Natural killer cell treated with Interleukin-12 subunit alpha and Interleukin-12 subunit beta and Interleukin-15 and Interleukin-18, amount 100 ng/mL, for 72 hours (primary cell): Measurements from ENCODE around the gene RPS6KA5. TPM values are rescaled to one million over a fixed set of nuclear protein-coding genes. Genes with fewer than 3 reads are reported as not detected.
"Not testable (repeated sequence)": the region's sequence is repeated elsewhere in the genome, so short reads cannot be mapped to it uniquely, and the experiment has no call there.

Source experiments
- ATAC-seq, 2 donors: fragments of 150-1000 bp; cut with Tn5 transposase in 1 of 2; sonication (Bioruptor Pico), chemical (Tn5 transposase) in 1 of 2; 2 replicates each; pipeline ENCODE4 v1.10.0; 2021
- DNase-seq: peaks from one replicate; pipeline ENCODE4 v3.0.0; 2022; ENCODE audit warnings: low spot score
- H3K27ac Mint-ChIP-seq, 2 donors: 1 replicate in 1 of 2; 2 replicates in 1 of 2; pipeline ENCODE4 v1.8.0; 2022; ENCODE audit warnings: mixed read lengths in 2 of 2, mild to moderate bottlenecking in 1 of 2, moderate library complexity in 1 of 2
- H3K27me3 Mint-ChIP-seq, 2 donors: 1 replicate in 1 of 2; 2 replicates in 1 of 2; pipeline ENCODE4 v1.8.0; 2022; ENCODE audit warnings: mixed read lengths in 2 of 2
- H3K36me3 Mint-ChIP-seq: one replicate; pipeline ENCODE4 v1.8.0; 2022; ENCODE audit warnings: mixed read lengths
- H3K4me1 Mint-ChIP-seq, 2 donors: 1 replicate in 1 of 2; 2 replicates in 1 of 2; pipeline ENCODE4 v1.8.0; 2022; ENCODE audit warnings: low read depth in 2 of 2, mixed read lengths in 2 of 2, mild to moderate bottlenecking in 1 of 2
- H3K4me3 Mint-ChIP-seq: one replicate; pipeline ENCODE4 v1.8.0; 2022; ENCODE audit warnings: mixed read lengths
- H3K9me3 Mint-ChIP-seq: 2 replicates; pipeline ENCODE4 v1.8.0; 2022; ENCODE audit warnings: mixed read lengths
- total RNA-seq, 2 donors: library from RNA; stranded (reverse); gene quantifications; one replicate each; pipeline ENCODE4 v1.2.3, GENCODE V29; 2022

The RPS6KA5 gene
- 10 to 100 TPM; 20.5 to 47.5 TPM for total RNA-seq

DNA sequence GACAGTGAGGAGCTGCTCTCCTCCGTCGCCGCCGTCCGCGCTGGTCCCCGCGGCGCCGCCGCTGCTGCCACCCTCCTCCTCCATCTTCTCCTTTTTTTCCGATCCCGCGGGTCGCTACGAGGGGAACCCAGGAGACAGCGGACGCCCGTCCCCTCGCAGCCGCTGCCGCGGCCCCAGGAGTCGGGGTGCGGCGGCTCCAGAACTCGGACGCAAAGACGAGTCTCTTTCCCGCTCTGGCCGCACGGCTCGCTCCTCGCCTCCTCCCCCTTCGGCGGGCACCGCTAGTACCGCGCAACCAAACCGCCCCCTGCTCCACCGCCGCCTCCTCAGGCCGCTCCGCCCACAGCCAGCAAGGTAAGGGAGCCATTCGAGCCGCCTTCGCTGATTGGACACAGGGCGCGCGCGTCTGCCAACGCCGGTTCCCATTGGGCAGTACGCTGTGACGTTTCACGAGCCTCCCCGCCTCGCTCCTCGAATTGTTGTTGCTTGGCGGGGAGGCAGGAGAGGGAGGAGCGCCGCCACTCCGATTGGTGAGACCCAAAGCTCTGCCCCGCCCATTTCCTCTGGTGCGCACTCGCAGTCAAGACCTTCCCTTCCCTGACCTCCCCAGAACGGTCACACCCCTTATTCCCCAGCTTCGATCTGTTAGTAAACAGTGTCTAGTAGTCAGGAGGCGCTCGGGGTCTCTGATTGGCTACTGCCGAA, at the start of gene RPS6KA5:
Gene RPS6KA5 (minus strand): TSS at position 291 of the 705 bp plus-strand sequence. CDS start 207 bp downstream, at position 84.
- Mint-ChIP-seq H3K9me3 (peaks cover 8% of the 10 kb centered on the region), H3K36me3 (peaks cover 8% of the 10 kb centered on the region), H3K27ac (peak within 1 kb of the TSS in 1 of 2 donors; percentile 32), H3K4me3 (peak within 1 kb of the TSS; percentile 69), H3K4me1 (peaks cover 42 to 51% of the 10 kb centered on the region in 2 donors), H3K27me3 (no peaks in the 10 kb centered on the region)
- DNase-seq (peak; percentile 100), ATAC-seq (peak; percentile 91 to 93)

- ATAC-seq: peak; percentile 45 to 63
- Mint-ChIP-seq H3K9me3 (no peaks in the 10 kb centered on the region), H3K4me1 (peaks cover 42 to 51% of the 10 kb centered on the region in 2 donors)
These were observed 48.6 kb upstream of the RPS6KA5 start for GRCh38 chr14:91108941-91109611.

GRCh38 chr14:91103116-91103515, 42.7 kb upstream of the RPS6KA5 start:
- H3K27ac Mint-ChIP-seq: peak overlapping the region in 1 of 2 donors; percentile 7
- ATAC-seq (no peak), DNase-seq (no peak)
- H3K4me1 Mint-ChIP-seq: peaks cover 14% of the 10 kb centered on the region in 2 donors
- no peaks in the 10 kb centered on the region for H3K27me3 Mint-ChIP-seq
- no peaks in the 10 kb centered on the region for H3K36me3 Mint-ChIP-seq
- H3K4me3 Mint-ChIP-seq: no peak overlapping the region
- no peaks in the 10 kb centered on the region for H3K9me3 Mint-ChIP-seq

More at GRCh38 chr14:91108941-91109611, 48.6 kb upstream of the RPS6KA5 start:
- Mint-ChIP-seq H3K27me3 (no peaks in the 10 kb centered on the region), H3K4me3 (peak overlapping the region; percentile 62), H3K36me3 (no peaks in the 10 kb centered on the region), H3K27ac (peak overlapping the region; percentile 85 to 97)
- DNase-seq: no peak

- H3K27ac Mint-ChIP-seq: peak overlapping the region in 1 of 2 donors; percentile 38
- H3K4me3 Mint-ChIP-seq: no peak overlapping the region
- no peaks in the 10 kb centered on the region for H3K36me3 Mint-ChIP-seq
- H3K9me3 Mint-ChIP-seq: no peaks in the 10 kb centered on the region
- DNase-seq (no peak), ATAC-seq (no peak)
- peaks cover 5 to 10% of the 10 kb centered on the region in 2 donors for H3K4me1 Mint-ChIP-seq
- H3K27me3 Mint-ChIP-seq: no peaks in the 10 kb centered on the region
These were observed 39.7 kb upstream of the RPS6KA5 start for GRCh38 chr14:91100102-91100501.

- Mint-ChIP-seq H3K27me3 (no peaks in the 10 kb centered on the region), H3K4me3 (no peak overlapping the region), H3K27ac (no peak overlapping the region), H3K36me3 (no peaks in the 10 kb centered on the region), H3K4me1 (peaks cover 5 to 13% of the 10 kb centered on the region in 2 donors), H3K9me3 (no peaks in the 10 kb centered on the region)
- ATAC-seq: no peak
- no peak for DNase-seq
These were observed 38.1 kb upstream of the RPS6KA5 start for GRCh38 chr14:91098591-91098990.

GRCh38 chr14:91097657-91098056, 37.2 kb upstream of the RPS6KA5 start:
- not testable (repeated sequence) for H3K36me3 Mint-ChIP-seq, H3K27me3 Mint-ChIP-seq, H3K27ac Mint-ChIP-seq, H3K9me3 Mint-ChIP-seq, DNase-seq, ATAC-seq, H3K4me3 Mint-ChIP-seq
- peaks cover 5 to 10% of the 10 kb centered on the region in 2 donors for H3K4me1 Mint-ChIP-seq

DNA sequence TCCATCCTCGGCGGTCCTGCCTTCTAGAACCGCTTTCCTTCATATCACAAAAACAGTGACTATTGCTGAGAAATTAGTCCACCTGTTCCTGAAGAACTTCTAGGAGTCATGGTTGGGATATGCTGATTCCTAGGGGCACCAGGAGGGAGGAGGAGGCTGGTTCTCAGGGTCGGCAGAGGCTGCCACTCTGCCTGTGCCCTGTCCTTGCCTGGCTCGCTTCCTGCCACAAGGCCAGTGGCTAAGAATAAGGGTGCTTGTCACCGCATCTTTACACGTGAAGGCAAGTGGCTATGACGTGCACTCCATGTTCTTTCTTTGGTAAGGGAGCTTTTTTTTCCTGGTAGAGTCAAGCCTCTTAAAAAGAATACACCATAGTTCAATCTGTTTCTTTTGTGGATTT, 34.7 kb upstream of the RPS6KA5 start:
- DNase-seq (no peak), ATAC-seq (no peak)
- H3K4me1 Mint-ChIP-seq: peaks cover 5 to 10% of the 10 kb centered on the region in 2 donors
- H3K9me3 Mint-ChIP-seq: no peaks in the 10 kb centered on the region
- H3K27me3 Mint-ChIP-seq: no peaks in the 10 kb centered on the region
- H3K27ac Mint-ChIP-seq: no peak overlapping the region
- no peak overlapping the region for H3K4me3 Mint-ChIP-seq
- H3K36me3 Mint-ChIP-seq: no peaks in the 10 kb centered on the region

DNA sequence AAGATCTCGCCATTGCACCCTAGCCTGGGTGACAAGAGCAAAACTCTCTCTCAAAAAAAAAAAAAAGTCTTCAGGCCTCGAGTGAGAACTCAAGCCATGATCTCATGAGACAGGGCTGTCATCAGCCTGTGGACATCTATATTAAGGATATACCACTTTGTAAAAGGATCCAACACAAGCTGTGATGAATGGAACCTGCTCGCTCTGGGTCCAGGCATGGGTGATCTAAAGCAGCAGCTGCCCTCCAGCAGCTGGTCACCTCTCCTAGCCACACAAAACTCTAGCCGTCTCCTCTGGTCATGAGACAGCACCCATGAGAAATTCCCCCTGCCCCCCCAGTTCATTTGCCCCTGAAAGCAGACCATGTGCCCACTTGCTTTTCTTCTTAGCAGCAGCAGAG, 34.3 kb upstream of the RPS6KA5 start:
- no peak overlapping the region for H3K4me3 Mint-ChIP-seq
- ATAC-seq (no peak), DNase-seq (no peak)
- no peaks in the 10 kb centered on the region for H3K9me3 Mint-ChIP-seq
- H3K27me3 Mint-ChIP-seq: no peaks in the 10 kb centered on the region
- H3K27ac Mint-ChIP-seq: no peak overlapping the region
- H3K36me3 Mint-ChIP-seq: no peaks in the 10 kb centered on the region
- peaks cover 5 to 8% of the 10 kb centered on the region in 2 donors for H3K4me1 Mint-ChIP-seq

- not testable (repeated sequence) for ATAC-seq, DNase-seq, H3K9me3 Mint-ChIP-seq, H3K27me3 Mint-ChIP-seq, H3K36me3 Mint-ChIP-seq, H3K4me3 Mint-ChIP-seq, H3K27ac Mint-ChIP-seq, H3K4me1 Mint-ChIP-seq
These were observed 33.5 kb upstream of the RPS6KA5 start for GRCh38 chr14:91093743-91094472.

DNA sequence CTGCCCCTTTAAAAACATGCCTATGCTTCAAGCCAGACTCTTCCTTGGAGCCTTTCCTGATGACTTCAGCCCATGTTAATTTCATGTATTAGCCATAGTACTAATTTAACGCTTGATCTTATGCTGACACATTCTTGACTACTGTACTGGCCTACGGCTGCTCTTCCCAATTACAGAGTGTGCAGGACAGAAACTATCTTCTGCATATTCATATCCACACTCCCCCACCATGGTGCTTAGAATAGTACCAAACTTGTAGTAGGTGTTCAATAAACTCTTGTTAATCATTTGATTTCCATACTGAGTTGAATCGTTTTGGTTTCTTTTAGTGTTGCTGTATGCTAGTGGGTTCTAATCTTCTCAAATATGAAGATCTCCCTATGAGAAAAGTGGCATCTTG, 31.6 kb upstream of the RPS6KA5 start:
- H3K4me3 Mint-ChIP-seq: no peak overlapping the region
- no peaks in the 10 kb centered on the region for H3K9me3 Mint-ChIP-seq
- H3K27me3 Mint-ChIP-seq: no peaks in the 10 kb centered on the region
- peaks cover 0 to 12% of the 10 kb centered on the region in 2 donors for H3K4me1 Mint-ChIP-seq
- no peak overlapping the region for H3K27ac Mint-ChIP-seq
- DNase-seq (no peak), ATAC-seq (no peak)
- H3K36me3 Mint-ChIP-seq: no peaks in the 10 kb centered on the region

GRCh38 chr14:91090743-91091142, 30.3 kb upstream of the RPS6KA5 start:
- Mint-ChIP-seq H3K4me1 (peaks cover 0 to 8% of the 10 kb centered on the region in 2 donors), H3K4me3 (no peak overlapping the region), H3K36me3 (no peaks in the 10 kb centered on the region)

DNA sequence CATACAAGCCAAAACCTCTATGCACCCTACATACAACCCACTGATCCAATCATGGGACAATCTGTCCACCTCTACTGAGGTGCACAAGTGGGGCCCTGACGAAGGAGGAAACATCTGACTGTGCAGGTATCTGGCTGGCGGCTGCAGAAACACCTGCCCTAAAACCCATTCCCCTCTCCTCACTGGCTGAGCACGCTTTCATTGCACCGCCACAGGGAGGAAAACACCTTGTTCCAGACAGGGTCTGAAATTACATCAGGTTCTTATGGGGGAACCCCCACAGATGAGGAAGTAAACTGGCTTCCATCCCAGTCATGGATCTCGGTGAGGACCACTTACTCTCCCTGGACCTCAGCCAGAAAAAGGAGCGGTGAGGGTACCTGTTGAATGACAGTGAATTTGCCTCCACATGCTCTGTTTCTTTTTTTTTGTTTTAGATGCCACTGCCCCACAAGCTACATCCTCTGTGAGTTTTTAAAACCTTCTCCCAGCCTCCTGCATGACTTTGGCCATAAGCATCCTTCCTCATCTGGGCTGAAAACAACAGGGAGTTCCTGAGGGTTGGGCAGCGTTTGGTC, 29.6 kb upstream of the RPS6KA5 start:
- Mint-ChIP-seq H3K4me3 (no peak overlapping the region), H3K36me3 (no peaks in the 10 kb centered on the region), H3K27ac (no peak overlapping the region), H3K4me1 (peaks cover 0 to 8% of the 10 kb centered on the region in 2 donors), H3K9me3 (no peaks in the 10 kb centered on the region), H3K27me3 (no peaks in the 10 kb centered on the region)
- ATAC-seq: no peak
- DNase-seq: no peak

More at GRCh38 chr14:91090743-91091142, 30.3 kb upstream of the RPS6KA5 start:
- no peaks in the 10 kb centered on the region for H3K27me3 Mint-ChIP-seq
- no peak overlapping the region for H3K27ac Mint-ChIP-seq
- no peaks in the 10 kb centered on the region for H3K9me3 Mint-ChIP-seq
- DNase-seq: no peak
- no peak for ATAC-seq

DNA sequence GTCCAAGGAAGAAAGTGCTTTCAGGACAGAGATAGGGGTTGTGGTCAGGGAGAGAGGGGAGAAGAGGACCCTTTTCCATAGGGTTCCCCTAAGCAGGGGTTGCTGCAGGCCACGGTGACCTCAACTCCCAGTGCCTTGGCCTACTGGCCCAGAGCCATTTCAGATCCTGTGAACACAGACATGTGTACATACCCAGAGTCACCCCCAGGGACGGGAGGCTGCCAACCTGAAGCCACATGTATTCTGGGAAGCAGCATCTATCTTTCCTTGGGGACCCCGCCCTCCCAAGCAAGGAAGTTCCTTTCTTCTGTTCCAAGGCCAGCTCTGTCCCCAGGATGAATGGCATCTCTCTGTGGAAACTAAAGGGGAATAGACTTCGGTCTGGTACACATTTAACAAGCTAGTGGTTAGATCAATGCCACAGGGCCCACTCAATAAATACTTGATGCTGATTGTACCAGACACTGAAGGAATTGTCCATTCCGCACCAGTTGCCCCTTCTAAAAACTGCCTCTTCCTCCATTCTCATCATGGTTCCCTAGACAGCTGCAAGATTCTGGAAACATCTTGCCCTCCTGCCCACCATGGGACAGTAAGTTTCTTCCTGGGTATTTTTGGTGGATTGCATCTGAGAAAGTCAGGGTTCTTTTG, 28.3 kb upstream of the RPS6KA5 start:
- no peak for DNase-seq
- H3K36me3 Mint-ChIP-seq: no peaks in the 10 kb centered on the region
- H3K4me3 Mint-ChIP-seq: no peak overlapping the region
- no peaks in the 10 kb centered on the region for H3K27me3 Mint-ChIP-seq
- peaks cover 3 to 6% of the 10 kb centered on the region in 2 donors for H3K4me1 Mint-ChIP-seq
- H3K27ac Mint-ChIP-seq: no peak overlapping the region
- no peak for ATAC-seq
- no peaks in the 10 kb centered on the region for H3K9me3 Mint-ChIP-seq
